SK-N-SH (cell line): ENCODE results near the gene ING2. TPM values are rescaled to one million over a fixed set of nuclear protein-coding genes. Genes with fewer than 3 reads are reported as not detected.

Experiments
- CTCF ChIA-PET: fragments of 300-600, 350-600 bp; formaldehyde crosslinking; extraction: SDS; loops from one replicate; lab custom pipeline; 2021; lab: Yijun Ruan, JAX
- POLR2A ChIA-PET: fragments of 350-600 bp; sonication (Branson Sonifier 250); formaldehyde crosslinking; extraction: SDS; loops from one replicate; lab custom pipeline; 2020; ENCODE audit warnings: antibody characterized with exemption, inconsistent platforms; lab: Yijun Ruan, JAX
- DNase-seq: peaks from one replicate; pipeline ENCODE4 v3.0.0; 2012
- H2AFZ ChIP-seq: fragments of 200-600 bp; sonication (generic); 2 replicates; pipeline ENCODE4 v1.8.1; 2016; ENCODE audit warnings: antibody characterized with exemption, mild to moderate bottlenecking, low read depth
- H3F3A ChIP-seq: fragments of 200-600 bp; sonication (generic); replicated peaks from 2 replicates; pipeline ENCODE3; 2016; ENCODE audit warnings: antibody characterized with exemption, mild to moderate bottlenecking; ENCODE audit not compliant: insufficient read depth
- H3K27ac ChIP-seq, 2 experiments: fragments of 200-500 bp in 1 of 2; fragments of 200-600 bp in 1 of 2; sonication (Bioruptor generic) in 1 of 2; sonication (generic), shearing (Covaris generic) in 1 of 2; 2 replicates each; pipeline versions ENCODE4 v1.5.1 to v1.6.1; 2014 to 2016; ENCODE audit warnings: low read depth in 2 of 2, inconsistent platforms in 1 of 2, low read length in 1 of 2, mild to moderate bottlenecking in 1 of 2, mixed read lengths in 1 of 2
- H3K27me3 ChIP-seq: fragments of 200-600 bp; sonication (generic), shearing (Covaris generic); 2 replicates; pipeline ENCODE4 v1.6.1; 2016; ENCODE audit warnings: mixed run types; ENCODE audit not compliant: insufficient read depth
- H3K36me3 ChIP-seq, 2 experiments: fragments of 200-500 bp in 1 of 2; fragments of 200-600 bp in 1 of 2; sonication (Bioruptor generic) in 1 of 2; sonication (generic) in 1 of 2; replicated peaks in 1 of 2; 2 replicates each; pipeline versions ENCODE3 to v1.5.1; 2014 to 2016; ENCODE audit warnings: low read length in 1 of 2, mild to moderate bottlenecking in 1 of 2; ENCODE audit not compliant: insufficient read depth in 2 of 2, control insufficient read depth in 1 of 2
- H3K4me1 ChIP-seq, 2 experiments: fragments of 200-500 bp in 1 of 2; fragments of 200-600 bp in 1 of 2; sonication (Bioruptor generic) in 1 of 2; sonication (generic), shearing (Covaris generic) in 1 of 2; 2 replicates each; pipeline versions ENCODE4 v1.5.1 to v1.6.1; 2014 to 2016; ENCODE audit warnings: low read depth in 1 of 2, low read length in 1 of 2, mixed run types in 1 of 2; ENCODE audit not compliant: insufficient read depth in 2 of 2, control insufficient read depth in 1 of 2
- H3K4me2 ChIP-seq: fragments of 200-600 bp; sonication (generic), shearing (Covaris generic); 2 replicates; pipeline ENCODE4 v1.6.1; 2017; ENCODE audit warnings: mixed run types
- H3K4me3 ChIP-seq, 2 experiments: fragments of 200-500 bp in 1 of 2; fragments of 200-600 bp in 1 of 2; sonication (Bioruptor generic) in 1 of 2; sonication (generic), shearing (Covaris generic) in 1 of 2; 2 replicates each; pipeline versions ENCODE4 v1.5.1 to v1.8.1; 2014 to 2016; ENCODE audit warnings: low read depth in 2 of 2, inconsistent platforms in 1 of 2, low read length in 1 of 2, mild to moderate bottlenecking in 1 of 2, mixed read lengths in 1 of 2, moderate library complexity in 1 of 2
- H3K79me2 ChIP-seq: fragments of 200-600 bp; sonication (generic); 2 replicates; pipeline ENCODE4 v1.8.1; 2017; ENCODE audit warnings: mild to moderate bottlenecking; ENCODE audit not compliant: insufficient read depth
- H3K9ac ChIP-seq: fragments of 200-600 bp; sonication (generic); 2 replicates; pipeline ENCODE4 v1.6.1; 2017; ENCODE audit warnings: mixed run types
- H3K9me2 ChIP-seq: fragments of 200-600 bp; sonication (generic); 2 replicates; pipeline ENCODE4 v1.6.1; 2017; ENCODE audit warnings: mixed run types
- H3K9me3 ChIP-seq: fragments of 200-600 bp; sonication (generic); 2 replicates; pipeline ENCODE4 v1.6.1; 2017; ENCODE audit warnings: mixed run types, mild to moderate bottlenecking, moderate library complexity
- H4K20me1 ChIP-seq: fragments of 200-600 bp; sonication (generic); 2 replicates; pipeline ENCODE4 v1.6.1; 2017; ENCODE audit warnings: mild to moderate bottlenecking, mixed run types; ENCODE audit not compliant: insufficient read depth
- CTCF ChIP-seq: fragments of 200-600 bp; sonication (generic); IDR thresholded peaks from 2 replicates; pipeline ENCODE4 v1.6.1; 2017; ENCODE audit warnings: antibody characterized with exemption, mild to moderate bottlenecking, moderate library complexity
- EP300 ChIP-seq, 2 experiments: IDR thresholded peaks; 2 replicates each; pipeline versions ENCODE4 v1.4.0 to v1.6.1; 2012; ENCODE audit warnings: borderline replicate concordance in 1 of 2, low read depth in 1 of 2, low read length in 1 of 2
- GABPA ChIP-seq: IDR thresholded peaks from 2 replicates; pipeline ENCODE4 v1.4.0; 2012; ENCODE audit warnings: low read depth, mild to moderate bottlenecking
- JUND ChIP-seq: IDR thresholded peaks from 2 replicates; pipeline ENCODE4 v1.4.0; 2012
- MEF2A ChIP-seq: IDR thresholded peaks from 2 replicates; pipeline ENCODE4 v1.4.0; 2012; ENCODE audit warnings: low read depth, borderline replicate concordance
- RFX5 ChIP-seq: IDR thresholded peaks from 2 replicates; pipeline ENCODE4 v1.6.1; 2012; ENCODE audit warnings: mild to moderate bottlenecking, improper control_type of control experiment, low read length
- SIN3A ChIP-seq: IDR thresholded peaks from 2 replicates; pipeline ENCODE4 v1.6.1; 2012; ENCODE audit warnings: low read depth, mild to moderate bottlenecking, low read length, moderate library complexity, borderline replicate concordance
- SMC3 ChIP-seq: IDR thresholded peaks from 2 replicates; pipeline ENCODE4 v1.6.1; 2012; ENCODE audit warnings: low read depth, low read length, improper control_type of control experiment
- USF1 ChIP-seq: IDR thresholded peaks from 2 replicates; pipeline ENCODE4 v1.4.0; 2012; ENCODE audit warnings: low read depth, borderline replicate concordance
- WGBS: methylation state at CpG from one replicate; pipeline ENCODE4 v1.1.6; 2017; ENCODE audit warnings: low lambda C conversion rate; 5-methylcytosine and 5-hydroxymethylcytosine counted together
- polyA plus RNA-seq, 3 experiments: library from polyadenylated mRNA; depleted of rRNA; stranded (reverse); fragments of >200 nt; gene quantifications; 2 replicates each; pipeline ENCODE4 v1.2.3, GENCODE V29; 2012
- TF ChIP-seq, protein P1 (sequence below): IDR thresholded peaks from 2 replicates; pipeline ENCODE4 v1.4.0; 2012; ENCODE audit warnings: low read depth

ING2 gene
- polyA plus RNA-seq, 1 of the 3 experiments (the other 2 are of a cell fraction) = 15.1 TPM

GRCh38 chr4:183499389-183499788 is 5.5 kb upstream of the ING2 start (continued):
- no peak for TF ChIP-seq RFX5
- no peak for TF ChIP-seq USF1
- no peak for TF ChIP-seq EP300 (IDR thresholded peaks at IDR 0.05; ENCODE audit: borderline replicate concordance in 1 of 2, low read depth in 1 of 2, low read length in 1 of 2)
- no peak for TF ChIP-seq SIN3A
- TF ChIP-seq, protein P1, sequence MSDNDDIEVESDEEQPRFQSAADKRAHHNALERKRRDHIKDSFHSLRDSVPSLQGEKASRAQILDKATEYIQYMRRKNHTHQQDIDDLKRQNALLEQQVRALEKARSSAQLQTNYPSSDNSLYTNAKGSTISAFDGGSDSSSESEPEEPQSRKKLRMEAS = no peak
- no peak for TF ChIP-seq JUND

GRCh38 chr4:183499801-183500200 is 5.1 kb upstream of the ING2 start:
- Histone ChIP-seq H3K4me1 (peaks cover 4 to 5% of the 10 kb centered on the region in 2 experiments; a peak in 2 of 4 replicates), H3K9ac (no peak overlapping the region), H3K79me2 (peaks cover 14% of the 10 kb centered on the region), H3K27me3 (no peaks in the 10 kb centered on the region), H3K9me3 (no peaks in the 10 kb centered on the region), H3K9me2 (no peaks in the 10 kb centered on the region), H3K36me3 (no peaks in the 10 kb centered on the region), H3K4me3 (no peak overlapping the region), H3K4me2 (no peak overlapping the region), H3K27ac (no peak overlapping the region), H2AFZ (no peak overlapping the region)
- CTCF ChIA-PET = no interaction called here
- no peak for DNase-seq
- TF ChIP-seq SMC3 = no peak
- TF ChIP-seq GABPA = no peak
- no peak for TF ChIP-seq MEF2A
- no peak for TF ChIP-seq USF1
- no peak for TF ChIP-seq CTCF
- TF ChIP-seq, protein P1 = no peak
- no peak for TF ChIP-seq RFX5
- TF ChIP-seq, all 33 proteins: peak for 0
- Histone ChIP-seq H3F3A (peaks cover 4% of the 10 kb centered on the region), H4K20me1 (no peaks in the 10 kb centered on the region)
- 94% methylated on average over 5 of the region's 5 CpGs for WGBS
- POLR2A ChIA-PET = no interaction called here
